Activated CD4-positive, alpha-beta memory T cell treated with anti-CD3 and anti-CD28 coated beads, Interleukin-2, amount 10 ng/mL, durations not matched to agents 7 days and 5 days (primary cell): Measurements from ENCODE around the gene NT5C1A. TPM values are rescaled to one million over a fixed set of nuclear protein-coding genes. Genes with fewer than 3 reads are reported as not detected.

ENCODE experiments used
- CTCF ChIA-PET: fragments of 350-600 bp; sonication (Branson Sonifier 250); formaldehyde crosslinking; loops from one replicate; lab custom pipeline; 2021; ENCODE audit warnings: antibody characterized with exemption, inconsistent platforms; lab: Charles Lee
- POLR2A ChIA-PET: fragments of 350-600 bp; sonication (Branson Sonifier 250); formaldehyde crosslinking; loops from one replicate; lab custom pipeline; 2021; ENCODE audit warnings: antibody characterized with exemption; lab: Charles Lee
- DNase-seq: peaks from one replicate; pipeline ENCODE4 v3.0.0-alpha.2; 2020
- H3K27ac Mint-ChIP-seq: one replicate; pipeline ENCODE4 v1.8.0; 2021; ENCODE audit warnings: mild to moderate bottlenecking, mixed read lengths
- H3K27me3 Mint-ChIP-seq: one replicate; pipeline ENCODE4 v1.8.0; 2021; ENCODE audit warnings: mixed read lengths
- H3K36me3 Mint-ChIP-seq: one replicate; pipeline ENCODE4 v1.8.0; 2021; ENCODE audit warnings: low read depth, mixed read lengths
- H3K4me1 Mint-ChIP-seq: one replicate; pipeline ENCODE4 v1.8.0; 2021; ENCODE audit warnings: mixed read lengths
- H3K4me3 Mint-ChIP-seq: one replicate; pipeline ENCODE4 v1.8.0; 2021; ENCODE audit warnings: mild to moderate bottlenecking, mixed read lengths
- H3K9me3 Mint-ChIP-seq: one replicate; pipeline ENCODE4 v1.8.0; 2021; ENCODE audit warnings: mixed read lengths
- total RNA-seq, 2 experiments: library from RNA; stranded (reverse); gene quantifications; one replicate each; pipeline ENCODE4 v1.2.3, GENCODE V29; 2021

Gene NT5C1A
- total RNA-seq, 2 experiments from 2014 or later = not detected

- Mint-ChIP-seq H3K27me3 (peaks cover 43% of the 10 kb centered on the region), H3K36me3 (no peaks in the 10 kb centered on the region), H3K4me1 (peaks cover 5% of the 10 kb centered on the region), H3K4me3 (no peak overlapping the region), H3K9me3 (no peaks in the 10 kb centered on the region), H3K27ac (no peak overlapping the region)
- ChIA-PET CTCF (interaction anchor here (0.7 to 2.9 kb wide), 3 partner anchors 25 to 28 kb away, joined by 3 to 8 read pairs (median 4); no protein-coding TSS in a partner anchor), POLR2A (no interaction called here)
- DNase-seq = no peak
These were observed 39.1 kb downstream of the NT5C1A start for GRCh38 chr1:39632682-39633417.

- Mint-ChIP-seq H3K4me1 (peaks cover 5% of the 10 kb centered on the region), H3K36me3 (no peaks in the 10 kb centered on the region), H3K4me3 (no peak overlapping the region), H3K9me3 (no peaks in the 10 kb centered on the region), H3K27me3 (peaks cover 38% of the 10 kb centered on the region), H3K27ac (no peak overlapping the region)
- DNase-seq = no peak
- ChIA-PET CTCF (interaction anchor here (1.5 to 2.9 kb wide), 2 partner anchors 26 kb away, joined by 4 to 8 read pairs; no protein-coding TSS in a partner anchor), POLR2A (interaction anchor here (0.6 kb wide), 1 partner anchor 1333 kb away, joined by 3 read pairs; no protein-coding TSS in a partner anchor)
These were observed 39.6 kb downstream of the NT5C1A start for GRCh38 chr1:39632323-39632681.

- no peak for DNase-seq
- Mint-ChIP-seq H3K9me3 (no peaks in the 10 kb centered on the region), H3K4me1 (peaks cover 5% of the 10 kb centered on the region), H3K27me3 (peaks cover 31% of the 10 kb centered on the region), H3K36me3 (no peaks in the 10 kb centered on the region), H3K27ac (no peak overlapping the region), H3K4me3 (no peak overlapping the region)
- POLR2A ChIA-PET = interaction anchor here (0.6 kb wide), 1 partner anchor 1332 kb away, joined by 3 read pairs; no protein-coding TSS in a partner anchor
- CTCF ChIA-PET = interaction anchor here (1.5 to 2.9 kb wide), 2 partner anchors 25 to 26 kb away, joined by 4 to 8 read pairs; no protein-coding TSS in a partner anchor
These were observed 40.3 kb downstream of the NT5C1A start for GRCh38 chr1:39631361-39632322.

- H3K9me3 Mint-ChIP-seq = no peaks in the 10 kb centered on the region
- H3K36me3 Mint-ChIP-seq = no peaks in the 10 kb centered on the region
- no peak overlapping the region for H3K4me3 Mint-ChIP-seq
- no peak overlapping the region for H3K27ac Mint-ChIP-seq
- ChIA-PET POLR2A (no interaction called here), CTCF (interaction anchor here (1.4 kb wide), 1 partner anchor 23 kb away, joined by 6 read pairs; no protein-coding TSS in a partner anchor)
- DNase-seq = no peak
- H3K27me3 Mint-ChIP-seq = peaks cover 19% of the 10 kb centered on the region
- peaks cover 5% of the 10 kb centered on the region for H3K4me1 Mint-ChIP-seq
These were observed 43.0 kb downstream of the NT5C1A start for GRCh38 chr1:39628807-39629350.

GRCh38 chr1:39626646-39627045 lies 45.3 kb downstream of the NT5C1A start:
- ChIA-PET CTCF (no interaction called here), POLR2A (no interaction called here)
- Mint-ChIP-seq H3K9me3 (no peaks in the 10 kb centered on the region), H3K4me3 (no peak overlapping the region), H3K4me1 (peaks cover 3% of the 10 kb centered on the region), H3K27ac (no peak overlapping the region), H3K36me3 (no peaks in the 10 kb centered on the region), H3K27me3 (peaks cover 11% of the 10 kb centered on the region)
- DNase-seq = no peak

GRCh38 chr1:39625462-39626273 lies 46.2 kb downstream of the NT5C1A start:
- H3K27me3 Mint-ChIP-seq = peaks cover 11% of the 10 kb centered on the region
- no peak overlapping the region for H3K4me3 Mint-ChIP-seq
- no peaks in the 10 kb centered on the region for H3K36me3 Mint-ChIP-seq
- CTCF ChIA-PET = no interaction called here
- no peaks in the 10 kb centered on the region for H3K9me3 Mint-ChIP-seq
- H3K27ac Mint-ChIP-seq = no peak overlapping the region
- H3K4me1 Mint-ChIP-seq = no peaks in the 10 kb centered on the region
- POLR2A ChIA-PET = no interaction called here
- DNase-seq = no peak

GRCh38 chr1:39625009-39625408 lies 46.9 kb downstream of the NT5C1A start:
- no peak overlapping the region for H3K27ac Mint-ChIP-seq
- H3K27me3 Mint-ChIP-seq = peaks cover 8% of the 10 kb centered on the region
- no peak for DNase-seq
- CTCF ChIA-PET = no interaction called here
- H3K9me3 Mint-ChIP-seq = no peaks in the 10 kb centered on the region
- H3K4me1 Mint-ChIP-seq = no peaks in the 10 kb centered on the region
- POLR2A ChIA-PET = no interaction called here
- H3K36me3 Mint-ChIP-seq = no peaks in the 10 kb centered on the region
- H3K4me3 Mint-ChIP-seq = no peak overlapping the region

GRCh38 chr1:39623053-39623452 lies 48.9 kb downstream of the NT5C1A start:
- ChIA-PET POLR2A (no interaction called here), CTCF (interaction anchor here (1.3 kb wide), 1 partner anchor 31 kb away, joined by 3 read pairs; no protein-coding TSS in a partner anchor)
- Mint-ChIP-seq H3K27ac (no peak overlapping the region), H3K9me3 (no peaks in the 10 kb centered on the region), H3K27me3 (peaks cover 6% of the 10 kb centered on the region), H3K36me3 (no peaks in the 10 kb centered on the region), H3K4me3 (no peak overlapping the region), H3K4me1 (no peaks in the 10 kb centered on the region)
- no peak for DNase-seq

GRCh38 chr1:39622427-39622826 lies 49.5 kb downstream of the NT5C1A start:
- POLR2A ChIA-PET = no interaction called here
- Mint-ChIP-seq H3K27me3 (peaks cover 8% of the 10 kb centered on the region), H3K36me3 (no peaks in the 10 kb centered on the region), H3K4me1 (no peaks in the 10 kb centered on the region), H3K27ac (no peak overlapping the region), H3K9me3 (no peaks in the 10 kb centered on the region), H3K4me3 (no peak overlapping the region)
- no peak for DNase-seq
- CTCF ChIA-PET = interaction anchor here (1.4 kb wide), 1 partner anchor 12 kb away, joined by 4 read pairs; no protein-coding TSS in a partner anchor

GRCh38 chr1:39620659-39621165 lies 51.2 kb downstream of the NT5C1A start:
- DNase-seq = no peak
- Mint-ChIP-seq H3K27me3 (peaks cover 8% of the 10 kb centered on the region), H3K9me3 (no peaks in the 10 kb centered on the region), H3K4me3 (no peak overlapping the region), H3K36me3 (no peaks in the 10 kb centered on the region), H3K27ac (no peak overlapping the region), H3K4me1 (no peaks in the 10 kb centered on the region)
- ChIA-PET POLR2A (no interaction called here), CTCF (interaction anchor here (1.4 kb wide), 1 partner anchor 10 kb away, joined by 4 read pairs; no protein-coding TSS in a partner anchor)

GRCh38 chr1:39617488-39618049 lies 54.3 kb downstream of the NT5C1A start:
- Mint-ChIP-seq H3K27me3 (peaks cover 3% of the 10 kb centered on the region), H3K36me3 (no peaks in the 10 kb centered on the region), H3K9me3 (no peaks in the 10 kb centered on the region), H3K4me3 (no peak overlapping the region), H3K27ac (no peak overlapping the region), H3K4me1 (no peaks in the 10 kb centered on the region)
- POLR2A ChIA-PET = interaction anchor here (1.0 kb wide), 1 partner anchor 42 kb away, joined by 3 read pairs; no protein-coding TSS in a partner anchor
- DNase-seq = no peak
- CTCF ChIA-PET = interaction anchor here (2.4 kb wide), 1 partner anchor 11 kb away, joined by 9 read pairs; no protein-coding TSS in a partner anchor
